DOHH2 (cell line): ENCODE data around the gene CNTN4.

Experiments used
- H3F3A ChIP-seq: fragments of 200-600 bp; sonication (generic), shearing (Covaris generic); 2 replicates; pipeline ENCODE4 v1.6.0; 2016; ENCODE audit warnings: antibody characterized with exemption, mild to moderate bottlenecking; ENCODE audit not compliant: control insufficient read depth, insufficient read depth
- H3K27ac ChIP-seq: fragments of 200-600 bp; sonication (generic); 2 replicates; pipeline ENCODE4 v1.5.1; 2014; ENCODE audit warnings: low read depth, mild to moderate bottlenecking, low read length, moderate library complexity
- H3K27me3 ChIP-seq: fragments of 200-600 bp; sonication (generic); 2 replicates; pipeline ENCODE4 v1.6.1; 2014; ENCODE audit warnings: mild to moderate bottlenecking, low read length, mixed read lengths; ENCODE audit not compliant: control insufficient read depth
- H3K36me3 ChIP-seq: fragments of 200-600 bp; sonication (generic); 2 replicates; pipeline ENCODE4 v1.6.1; 2014; ENCODE audit warnings: mild to moderate bottlenecking, low read length, moderate library complexity, mixed read lengths; ENCODE audit not compliant: control insufficient read depth
- H3K4me1 ChIP-seq: fragments of 200-600 bp; sonication (generic); 2 replicates; pipeline ENCODE4 v1.6.1; 2014; ENCODE audit warnings: mild to moderate bottlenecking, low read length, mixed read lengths; ENCODE audit not compliant: control insufficient read depth
- H3K4me2 ChIP-seq: fragments of 200-600 bp; sonication (generic); 2 replicates; pipeline ENCODE4 v1.6.0; 2014; ENCODE audit warnings: mild to moderate bottlenecking, low read length, moderate library complexity
- H3K4me3 ChIP-seq: fragments of 200-600 bp; sonication (generic); 2 replicates; pipeline ENCODE4 v1.5.1; 2014; ENCODE audit warnings: mild to moderate bottlenecking, low read length, mixed read lengths
- H3K79me2 ChIP-seq: fragments of 200-600 bp; sonication (generic); 2 replicates; pipeline ENCODE4 v1.6.1; 2014; ENCODE audit warnings: mild to moderate bottlenecking, low read length, mixed read lengths; ENCODE audit not compliant: control insufficient read depth
- H3K9me2 ChIP-seq: fragments of 200-600 bp; sonication (generic); replicated peaks from 2 replicates; pipeline ENCODE4 v1.6.1; 2014; ENCODE audit warnings: mild to moderate bottlenecking, low read length, mixed read lengths; ENCODE audit not compliant: control insufficient read depth
- H3K9me3 ChIP-seq: fragments of 200-600 bp; sonication (generic); 2 replicates; pipeline ENCODE4 v1.6.1; 2014; ENCODE audit warnings: antibody characterized with exemption, low read length, mixed read lengths; ENCODE audit not compliant: control insufficient read depth, insufficient read depth
- H4K20me1 ChIP-seq: fragments of 200-600 bp; sonication (generic); 2 replicates; pipeline ENCODE4 v1.6.0; 2014; ENCODE audit warnings: low read depth, mild to moderate bottlenecking, antibody characterized with exemption, low read length, moderate library complexity; ENCODE audit not compliant: control insufficient read depth, insufficient read depth
- EZH2phosphoT487 ChIP-seq: fragments of 200-600 bp; sonication (generic); IDR thresholded peaks from 2 replicates; pipeline ENCODE4 v1.6.1; 2017; ENCODE audit warnings: borderline replicate concordance, mild to moderate bottlenecking, antibody characterized with exemption, low read length, moderate library complexity, mixed read lengths
- TF ChIP-seq, protein P1 (sequence below): fragments of 200-600 bp; sonication (generic); IDR thresholded peaks from one replicate; pipeline ENCODE4 v1.5.1; 2014; ENCODE audit warnings: antibody characterized with exemption, mild to moderate bottlenecking, low read depth, low read length; ENCODE audit not compliant: poor library complexity, severe bottlenecking

Gene CNTN4

DNA sequence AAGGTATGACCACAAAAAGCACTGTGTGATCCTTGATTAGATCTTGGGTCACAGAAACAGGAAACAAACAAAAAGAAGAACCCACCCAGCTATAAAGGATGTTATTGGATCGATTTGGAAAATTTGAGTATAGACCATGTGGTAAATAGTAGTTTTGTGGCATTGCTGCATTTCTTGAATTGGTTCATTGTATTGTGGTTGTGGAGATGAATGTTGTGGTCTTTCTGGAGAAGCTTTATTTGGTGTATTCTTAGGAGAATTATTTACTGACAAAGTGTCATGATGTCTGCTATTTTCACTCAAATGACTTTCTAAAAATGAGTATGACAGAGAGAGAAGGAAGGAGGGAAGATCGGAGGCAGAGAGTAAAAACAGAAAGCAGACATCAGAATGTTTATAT is 406.2 kb downstream of the CNTN4 start:
- Histone ChIP-seq H3K9me2 (no peaks in the 10 kb centered on the region), H3K4me2 (no peak overlapping the region), H3K9me3 (no peaks in the 10 kb centered on the region), H3K27ac (no peak overlapping the region), H3K27me3 (no peaks in the 10 kb centered on the region), H3K36me3 (no peaks in the 10 kb centered on the region), H3F3A (no peaks in the 10 kb centered on the region), H3K4me1 (no peaks in the 10 kb centered on the region), H3K79me2 (no peaks in the 10 kb centered on the region), H4K20me1 (no peaks in the 10 kb centered on the region), H3K4me3 (no peak overlapping the region)
- TF ChIP-seq EZH2phosphoT487: no peak
- TF ChIP-seq, protein P1, sequence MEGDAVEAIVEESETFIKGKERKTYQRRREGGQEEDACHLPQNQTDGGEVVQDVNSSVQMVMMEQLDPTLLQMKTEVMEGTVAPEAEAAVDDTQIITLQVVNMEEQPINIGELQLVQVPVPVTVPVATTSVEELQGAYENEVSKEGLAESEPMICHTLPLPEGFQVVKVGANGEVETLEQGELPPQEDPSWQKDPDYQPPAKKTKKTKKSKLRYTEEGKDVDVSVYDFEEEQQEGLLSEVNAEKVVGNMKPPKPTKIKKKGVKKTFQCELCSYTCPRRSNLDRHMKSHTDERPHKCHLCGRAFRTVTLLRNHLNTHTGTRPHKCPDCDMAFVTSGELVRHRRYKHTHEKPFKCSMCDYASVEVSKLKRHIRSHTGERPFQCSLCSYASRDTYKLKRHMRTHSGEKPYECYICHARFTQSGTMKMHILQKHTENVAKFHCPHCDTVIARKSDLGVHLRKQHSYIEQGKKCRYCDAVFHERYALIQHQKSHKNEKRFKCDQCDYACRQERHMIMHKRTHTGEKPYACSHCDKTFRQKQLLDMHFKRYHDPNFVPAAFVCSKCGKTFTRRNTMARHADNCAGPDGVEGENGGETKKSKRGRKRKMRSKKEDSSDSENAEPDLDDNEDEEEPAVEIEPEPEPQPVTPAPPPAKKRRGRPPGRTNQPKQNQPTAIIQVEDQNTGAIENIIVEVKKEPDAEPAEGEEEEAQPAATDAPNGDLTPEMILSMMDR: no peak

DNA sequence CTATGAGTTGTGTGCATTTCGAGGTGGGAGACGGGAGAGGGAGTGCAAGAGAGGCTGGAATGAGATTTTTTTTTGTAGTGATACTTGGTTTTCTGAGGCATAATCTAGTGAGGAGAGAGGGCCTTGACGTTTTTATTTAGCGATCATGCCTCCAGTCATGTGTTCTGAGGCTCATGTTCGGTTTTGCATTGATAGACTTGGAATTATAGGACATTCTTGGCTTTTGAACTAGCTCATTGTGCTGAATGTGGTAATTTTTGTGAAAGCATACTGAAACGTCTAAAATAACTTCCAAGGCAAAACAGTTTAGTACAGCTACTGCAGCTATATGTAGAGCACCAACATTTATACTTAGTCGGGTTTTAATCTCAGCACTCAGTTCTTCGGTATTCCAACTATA is 408.1 kb downstream of the CNTN4 start:
- TF ChIP-seq, protein P1: no peak
- no peak for TF ChIP-seq EZH2phosphoT487
- H3K4me2 ChIP-seq: no peak overlapping the region
- no peaks in the 10 kb centered on the region for H3K36me3 ChIP-seq
- no peaks in the 10 kb centered on the region for H3K9me3 ChIP-seq
- H4K20me1 ChIP-seq: no peaks in the 10 kb centered on the region
- no peak overlapping the region for H3K4me3 ChIP-seq
- no peaks in the 10 kb centered on the region for H3K27me3 ChIP-seq
- no peak overlapping the region for H3K27ac ChIP-seq
- no peaks in the 10 kb centered on the region for H3K4me1 ChIP-seq
- no peaks in the 10 kb centered on the region for H3F3A ChIP-seq
- H3K79me2 ChIP-seq: no peaks in the 10 kb centered on the region
- no peaks in the 10 kb centered on the region for H3K9me2 ChIP-seq

DNA sequence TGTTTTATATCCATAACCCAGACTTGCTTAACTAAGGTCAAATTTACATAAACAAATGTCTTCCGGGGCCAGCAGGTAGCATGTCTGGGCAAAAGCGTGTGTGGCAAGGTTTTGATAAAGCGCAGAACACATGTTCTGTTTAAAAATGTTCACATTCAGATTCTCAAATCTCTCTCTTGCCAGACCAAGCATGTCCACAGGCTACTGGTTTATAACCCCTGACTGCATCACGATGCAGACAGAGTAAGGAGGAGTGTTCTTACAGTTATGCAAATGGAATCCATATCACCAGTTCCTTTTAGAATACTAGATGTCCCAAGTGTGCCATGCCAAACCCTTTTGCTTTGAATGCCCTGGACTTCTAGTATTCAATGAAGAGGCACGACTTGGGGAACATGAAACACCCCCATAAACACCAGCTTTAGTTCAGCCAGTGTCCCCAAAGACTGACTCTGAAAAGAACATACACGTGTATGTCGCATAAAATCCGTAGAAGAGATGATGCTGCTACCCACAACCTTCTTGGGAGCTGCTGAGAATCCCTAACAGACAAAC is 412.0 kb downstream of the CNTN4 start:
- H3K36me3 ChIP-seq: no peaks in the 10 kb centered on the region
- no peak overlapping the region for H3K27ac ChIP-seq
- H3K4me2 ChIP-seq: no peak overlapping the region
- H3F3A ChIP-seq: no peaks in the 10 kb centered on the region
- H3K9me3 ChIP-seq: no peaks in the 10 kb centered on the region
- TF ChIP-seq, protein P1: no peak
- no peak for TF ChIP-seq EZH2phosphoT487
- no peaks in the 10 kb centered on the region for H3K9me2 ChIP-seq
- no peaks in the 10 kb centered on the region for H3K27me3 ChIP-seq
- H3K4me3 ChIP-seq: no peak overlapping the region
- no peaks in the 10 kb centered on the region for H3K79me2 ChIP-seq
- no peaks in the 10 kb centered on the region for H4K20me1 ChIP-seq
- H3K4me1 ChIP-seq: no peaks in the 10 kb centered on the region

DNA sequence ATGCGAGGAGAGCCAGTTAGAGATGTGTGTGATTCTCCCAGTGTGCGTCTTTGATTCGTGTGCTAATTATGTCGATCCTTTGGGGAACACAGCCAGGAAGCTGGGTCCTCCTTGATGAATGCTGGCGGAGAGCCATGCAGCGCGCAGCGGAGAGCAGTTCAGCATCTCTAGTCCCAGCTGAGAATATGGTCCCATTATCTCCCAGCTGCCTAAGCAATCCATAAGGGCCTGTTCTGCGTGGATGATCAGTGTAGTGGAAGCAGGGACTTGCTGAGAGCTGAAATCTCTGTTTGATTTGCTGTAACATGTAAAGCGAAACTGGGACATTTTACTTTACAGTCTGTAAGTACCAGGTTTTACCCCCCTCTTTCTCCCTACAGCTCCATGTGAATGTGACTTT is 412.7 kb downstream of the CNTN4 start:
- Histone ChIP-seq H4K20me1 (no peaks in the 10 kb centered on the region), H3K36me3 (no peaks in the 10 kb centered on the region), H3F3A (no peaks in the 10 kb centered on the region), H3K79me2 (no peaks in the 10 kb centered on the region), H3K4me2 (no peak overlapping the region), H3K4me3 (no peak overlapping the region), H3K4me1 (no peaks in the 10 kb centered on the region), H3K9me3 (no peaks in the 10 kb centered on the region), H3K27me3 (no peaks in the 10 kb centered on the region), H3K9me2 (no peaks in the 10 kb centered on the region), H3K27ac (no peak overlapping the region)
- TF ChIP-seq, protein P1: no peak
- TF ChIP-seq EZH2phosphoT487: no peak
